H1 (cell line): ENCODE data around the gene RNASE13. TPM values are rescaled to one million over a fixed set of nuclear protein-coding genes. Genes with fewer than 3 reads are reported as not detected.

Experiments
- CTCF ChIA-PET: fragments of 300-600 bp; sonication (Branson Sonifier 250); formaldehyde crosslinking; loops from one replicate; lab custom pipeline; 2021; ENCODE audit not compliant: partially characterized antibody; lab: Charles Lee
- POLR2A ChIA-PET: fragments of 300-600 bp; sonication (Branson Sonifier 250); formaldehyde crosslinking; loops from one replicate; lab custom pipeline; 2021; ENCODE audit warnings: inconsistent platforms; ENCODE audit not compliant: partially characterized antibody; lab: Charles Lee
- DNase-seq, 2 experiments: peaks; one replicate each; pipeline versions ENCODE4 v3.0.0 to v3.0.0-alpha.2; 2010 to 2022; ENCODE audit warnings: low spot score in 2 of 2, low read depth in 1 of 2, mixed read lengths in 1 of 2
- FAIRE-seq: peaks from 2 replicates; lab custom pipeline; 2011; peaks lifted over from hg19 to GRCh38; lab: Jason Lieb, UNC
- H2AFZ ChIP-seq: 2 replicates; pipeline ENCODE4 v1.8.1; 2012; ENCODE audit warnings: low read length, inconsistent platforms
- H2AK5ac ChIP-seq: 2 replicates; pipeline ENCODE4 v1.6.1; 2013; ENCODE audit warnings: low read depth, low read length
- H2BK120ac ChIP-seq: replicated peaks from 2 replicates; pipeline ENCODE3; 2013; ENCODE audit warnings: low read depth, low read length, inconsistent platforms
- H2BK12ac ChIP-seq: 2 replicates; pipeline ENCODE4 v1.6.1; 2013; ENCODE audit warnings: low read depth, low read length
- H2BK15ac ChIP-seq: 2 replicates; pipeline ENCODE4 v1.6.1; 2013; ENCODE audit warnings: low read length
- H2BK20ac ChIP-seq: 2 replicates; pipeline ENCODE4 v1.6.1; 2013; ENCODE audit warnings: low read length
- H2BK5ac ChIP-seq: 2 replicates; pipeline ENCODE4 v1.6.1; 2013; ENCODE audit warnings: low read depth, low read length
- H3K14ac ChIP-seq: 2 replicates; pipeline ENCODE4 v1.6.1; 2013; ENCODE audit warnings: inconsistent platforms; ENCODE audit not compliant: insufficient read length
- H3K18ac ChIP-seq: 2 replicates; pipeline ENCODE4 v1.6.1; 2013; ENCODE audit warnings: low read length; ENCODE audit errors: extremely low read depth
- H3K23ac ChIP-seq: 2 replicates; pipeline ENCODE4 v1.6.1; 2013; ENCODE audit warnings: inconsistent platforms; ENCODE audit not compliant: insufficient read length
- H3K23me2 ChIP-seq: 2 replicates; pipeline ENCODE4 v1.6.1; 2013; ENCODE audit warnings: low read depth, low read length
- H3K27ac ChIP-seq: 2 replicates; pipeline ENCODE4 v1.6.1; 2011; ENCODE audit warnings: low read depth, low read length, inconsistent platforms
- H3K27me3 ChIP-seq, 4 experiments: replicated peaks in 1 of 4; 1 replicate in 1 of 4; 2 replicates in 3 of 4; pipeline versions ENCODE4 v1.6.1 to v1.8.1; 2011 to 2013; ENCODE audit warnings: low read length in 3 of 4, mild to moderate bottlenecking in 3 of 4, inconsistent platforms in 2 of 4, mixed read lengths in 2 of 4, moderate library complexity in 1 of 4; ENCODE audit not compliant: control insufficient read depth in 3 of 4, insufficient read depth in 3 of 4; ENCODE audit errors: extremely low read depth in 1 of 4
- H3K36me3 ChIP-seq, 4 experiments: 2 replicates each; pipeline versions ENCODE4 v1.6.1 to v1.8.1; 2011 to 2013; ENCODE audit warnings: mild to moderate bottlenecking in 4 of 4, low read length in 3 of 4, moderate library complexity in 2 of 4, control low read depth in 1 of 4, inconsistent platforms in 1 of 4; ENCODE audit not compliant: insufficient read depth in 4 of 4, control insufficient read depth in 2 of 4
- H3K4ac ChIP-seq: replicated peaks from 2 replicates; pipeline ENCODE3; 2013; ENCODE audit warnings: low read length, low read depth, mixed read lengths, inconsistent platforms; ENCODE audit not compliant: insufficient read length
- H3K4me1 ChIP-seq, 4 experiments: replicated peaks in 1 of 4; 1 replicate in 1 of 4; 2 replicates in 3 of 4; pipeline versions ENCODE4 v1.6.1 to v1.8.1; 2011 to 2013; ENCODE audit warnings: low read length in 3 of 4, inconsistent platforms in 2 of 4, mixed read lengths in 1 of 4; ENCODE audit not compliant: insufficient read depth in 4 of 4, control insufficient read depth in 3 of 4
- H3K4me2 ChIP-seq, 2 experiments: 2 replicates each; pipeline versions ENCODE4 v1.6.1 to v1.8.1; 2011 to 2013; ENCODE audit warnings: low read depth in 2 of 2, low read length in 2 of 2, control low read depth in 1 of 2, inconsistent platforms in 1 of 2, mild to moderate bottlenecking in 1 of 2; ENCODE audit not compliant: insufficient read depth in 1 of 2
- H3K4me3 ChIP-seq, 4 experiments: fragments of 200-600, 300-600 bp in 1 of 4; sonication (generic), shearing (Covaris generic), sonication (Bioruptor Twin) in 1 of 4; 2 replicates each; pipeline versions ENCODE4 v1.5.1 to v1.8.1; 2011 to 2016; ENCODE audit warnings: low read length in 4 of 4, low read depth in 3 of 4, control low read depth in 2 of 4, inconsistent platforms in 2 of 4, mild to moderate bottlenecking in 2 of 4, mixed read lengths in 1 of 4, moderate library complexity in 1 of 4; ENCODE audit not compliant: insufficient read depth in 2 of 4; ENCODE audit errors: extremely low read depth in 1 of 4
- H3K56ac ChIP-seq: replicated peaks from 2 replicates; pipeline ENCODE3; 2013; ENCODE audit warnings: low read depth, mild to moderate bottlenecking, mixed read lengths, low read length, inconsistent platforms; ENCODE audit not compliant: insufficient read length
- H3K79me1 ChIP-seq: 2 replicates; pipeline ENCODE4 v1.6.1; 2013; ENCODE audit warnings: low read depth, low read length, control low read depth
- H3K79me2 ChIP-seq, 2 experiments: 2 replicates each; pipeline versions ENCODE4 v1.6.1 to v1.8.1; 2012 to 2013; ENCODE audit warnings: low read length in 2 of 2, mild to moderate bottlenecking in 2 of 2, inconsistent platforms in 1 of 2; ENCODE audit not compliant: insufficient read depth in 2 of 2, control insufficient read depth in 1 of 2
- H3K9ac ChIP-seq, 4 experiments: replicated peaks in 1 of 4; 1 replicate in 1 of 4; 2 replicates in 3 of 4; pipeline versions ENCODE4 v1.6.1 to v1.8.1; 2011 to 2013; ENCODE audit warnings: low read depth in 3 of 4, low read length in 3 of 4, control low read depth in 2 of 4, mild to moderate bottlenecking in 2 of 4, moderate library complexity in 2 of 4, inconsistent platforms in 1 of 4; ENCODE audit errors: extremely low read depth in 1 of 4
- H3K9me3 ChIP-seq, 2 experiments: 2 replicates each; pipeline versions ENCODE4 v1.6.1 to v1.8.1; 2012 to 2013; ENCODE audit warnings: mild to moderate bottlenecking in 2 of 2, moderate library complexity in 2 of 2, control low read depth in 1 of 2, inconsistent platforms in 1 of 2, low read depth in 1 of 2, low read length in 1 of 2, mixed read lengths in 1 of 2; ENCODE audit not compliant: insufficient read depth in 2 of 2
- H4K20me1 ChIP-seq, 2 experiments: replicated peaks in 1 of 2; 2 replicates each; pipeline versions ENCODE3 to v1.8.1; 2011 to 2013; ENCODE audit warnings: inconsistent platforms in 2 of 2, low read length in 2 of 2, mild to moderate bottlenecking in 1 of 2; ENCODE audit not compliant: insufficient read depth in 2 of 2, control insufficient read depth in 1 of 2
- H4K5ac ChIP-seq: 2 replicates; pipeline ENCODE4 v1.6.1; 2013; ENCODE audit warnings: low read length, low read depth, mixed read lengths, inconsistent platforms; ENCODE audit not compliant: insufficient read length
- H4K8ac ChIP-seq: 2 replicates; pipeline ENCODE4 v1.8.0; 2013; ENCODE audit warnings: mild to moderate bottlenecking, moderate library complexity, low read length, inconsistent platforms; ENCODE audit not compliant: insufficient read depth; ENCODE audit errors: extremely low read depth
- H4K91ac ChIP-seq: replicated peaks from 2 replicates; pipeline ENCODE3; 2013; ENCODE audit warnings: low read length, mixed read lengths, inconsistent platforms; ENCODE audit not compliant: insufficient read length
- CBX8 ChIP-seq: fragments of 300-800, 300-1000 bp; sonication (generic); IDR thresholded peaks from 2 replicates; pipeline ENCODE4 v1.7.1; 2016; ENCODE audit warnings: low read depth, low read length, borderline replicate concordance
- POU5F1 ChIP-seq: IDR thresholded peaks from 2 replicates; pipeline ENCODE4 v1.6.1; 2011; ENCODE audit warnings: low read depth, mild to moderate bottlenecking, low read length, moderate library complexity
- RXRA ChIP-seq: IDR thresholded peaks from 2 replicates; pipeline ENCODE4 v1.6.1; 2011; ENCODE audit warnings: low read depth, mild to moderate bottlenecking, low read length, moderate library complexity; ENCODE audit not compliant: insufficient read depth
- TEAD4 ChIP-seq: IDR thresholded peaks from 2 replicates; pipeline ENCODE4 v1.6.1; 2012; ENCODE audit warnings: low read depth, low read length, inconsistent platforms, mixed read lengths
- WGBS, 2 experiments: shearing (Covaris generic) in 1 of 2; methylation state at CpG; one replicate each; pipeline versions ENCODE4 v1.1.6 to v1.1.7; 2013 to 2015; ENCODE audit warnings: low lambda C conversion rate in 2 of 2, mixed read lengths in 2 of 2, inconsistent platforms in 1 of 2, low coverage in 1 of 2, missing lambda C conversion rate in 1 of 2; ENCODE audit not compliant: insufficient replicate concordance in 2 of 2, insufficient coverage in 1 of 2, insufficient read length in 1 of 2; ENCODE audit errors: extremely low coverage in 1 of 2, missing lambda C conversion rate in 1 of 2; 5-methylcytosine and 5-hydroxymethylcytosine counted together
- polyA plus RNA-seq, 7 experiments: library from polyadenylated mRNA; depleted of rRNA in 3 of 7; stranded (reverse) in 5 of 7; unstranded in 2 of 7; fragments of >200 nt in 5 of 7; fragments of 200-250 nt in 2 of 7; gene quantifications; 1 replicate in 5 of 7; 2 replicates in 1 of 7; 4 replicates in 1 of 7; pipeline versions ENCODE4 v1.2.1 to v1.2.3, GENCODE V29; 2011 to 2013; ENCODE audit warnings: missing spikeins in 2 of 7, mixed read lengths in 2 of 7
- total RNA-seq: library from RNA; stranded (reverse); fragmentation: NEBNext Ultra II Directional; extraction: Animal tissue kit (Norgen Biotek cat#: 25700); gene quantifications from 2 replicates; pipeline ENCODE4 v1.2.1, GENCODE V29; 2021

The RNASE13 gene
- total and polyA plus RNA-seq, 2 of the 8 experiments (the other 6 are each of a cell fraction or from before 2014, with no cell fraction given), result not detected

- Histone ChIP-seq H2AK5ac (no peak overlapping the region), H3K4ac (no peak overlapping the region), H2AFZ (no peak overlapping the region), H3K27me3 (no peaks in the 10 kb centered on the region; a peak in 1 of 7 replicates), H3K23me2 (no peaks in the 10 kb centered on the region), H3K56ac (no peak overlapping the region), H2BK20ac (no peak overlapping the region), H4K20me1 (no peaks in the 10 kb centered on the region), H3K79me2 (no peaks in the 10 kb centered on the region), H3K4me1 (peaks cover 0 to 3% (median 0%) of the 10 kb centered on the region in 4 experiments; a peak in 2 of 7 replicates), H3K79me1 (no peaks in the 10 kb centered on the region), H3K14ac (no peak overlapping the region), H3K9ac (no peak overlapping the region), H4K5ac (no peak overlapping the region), H2BK120ac (no peak overlapping the region), H2BK12ac (no peak overlapping the region), H3K4me3 (no peak overlapping the region), H4K91ac (no peak overlapping the region), H3K9me3 (no peaks in the 10 kb centered on the region), H4K8ac (no peak overlapping the region), H3K18ac (no peak overlapping the region), H2BK15ac (no peak overlapping the region), H3K4me2 (no peak overlapping the region), H2BK5ac (no peak overlapping the region), H3K27ac (no peak overlapping the region), H3K23ac (no peak overlapping the region), H3K36me3 (no peaks in the 10 kb centered on the region)
- CTCF ChIA-PET, result interaction anchor here (0.8 to 1.3 kb wide), 6 partner anchors 9 to 51 kb away, joined by 3 to 10 read pairs (median 3); no protein-coding TSS in a partner anchor
- FAIRE-seq (no peak), DNase-seq (no peak)
- no peak for TF ChIP-seq RXRA
- no peak for TF ChIP-seq CBX8
- no peak for TF ChIP-seq TEAD4
- TF ChIP-seq POU5F1, result no peak
- POLR2A ChIA-PET, result interaction anchor here (0.8 to 1.2 kb wide), 3 partner anchors 18 to 36 kb away, joined by 3 to 4 read pairs (median 3); no protein-coding TSS in a partner anchor
- WGBS, 2 experiments, result 85% methylated on average over 19 of the region's 20 CpGs; no CpG with 5 or more reads in 1 of the 2 experiments
Measured at GRCh38 chr14:21053184-21054122, 18.8 kb upstream of the RNASE13 start.
